Fibroblast of skin of back (primary cell): ENCODE data around the gene TNKS1BP1. TPM values are rescaled to one million over a fixed set of nuclear protein-coding genes. Genes with fewer than 3 reads are reported as not detected.
"Not testable (repeated sequence)": the region's sequence is repeated elsewhere in the genome, so short reads cannot be mapped to it uniquely, and the experiment has no call there.

Experiments used
- DNase-seq: peaks from one replicate; pipeline ENCODE4 v3.0.0-alpha.2; 2013
- polyA plus RNA-seq, 2 experiments: library from polyadenylated mRNA; unstranded; fragments of 120-200 nt; gene quantifications; one replicate each; pipeline ENCODE4 v1.2.1, GENCODE V29; 2013; ENCODE audit not compliant: insufficient read length in 2 of 2

TNKS1BP1 gene
- 155 TPM for polyA plus RNA-seq (2013, experiment 1 of 2; ENCODE audit: insufficient read length)
- 128 TPM for polyA plus RNA-seq (2013, experiment 2 of 2; ENCODE audit: insufficient read length)

DNA sequence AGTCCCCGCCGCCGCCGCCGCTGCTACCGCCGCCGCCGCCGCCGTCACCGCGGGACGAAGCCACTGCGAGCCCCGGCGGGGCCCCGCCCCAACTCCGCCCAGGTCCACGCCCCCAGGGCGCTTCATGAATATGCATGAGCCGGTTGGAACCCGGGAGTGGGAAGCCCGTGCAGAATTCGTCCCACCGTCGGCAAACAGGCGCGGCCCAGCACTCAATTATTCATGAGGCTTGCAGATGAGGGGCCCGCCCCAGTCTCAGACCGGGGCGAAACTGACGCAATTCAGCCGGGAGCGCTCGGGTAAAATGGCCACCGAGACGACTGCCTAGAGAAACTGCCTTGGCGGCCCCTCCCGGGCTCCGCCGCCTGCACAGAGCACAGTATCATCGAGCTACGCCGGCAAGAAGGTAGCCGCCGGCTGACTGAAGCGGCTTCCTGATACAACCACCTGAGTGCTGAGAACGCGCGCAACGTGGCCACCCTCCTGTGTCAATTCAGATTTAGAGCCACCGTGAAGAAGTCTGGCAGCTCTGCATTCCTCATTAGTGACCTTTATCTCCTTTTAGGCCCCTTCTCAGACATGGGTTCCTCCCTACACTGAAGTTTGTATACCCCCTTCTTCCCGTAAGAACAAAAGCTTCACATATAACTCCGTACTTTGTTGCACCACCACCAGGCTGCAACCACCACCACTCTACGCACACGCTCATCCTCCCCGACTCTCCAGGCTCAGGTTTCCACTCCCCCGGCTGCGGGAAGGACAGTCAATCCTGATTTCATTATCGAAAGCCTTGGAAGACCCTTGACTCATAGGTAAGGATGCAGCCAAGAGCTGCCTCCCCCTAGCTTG, at the start of gene TNKS1BP1:
TNKS1BP1 (minus strand) TSS at position 67 of the 849 bp plus-strand sequence. CDS start 3,067 bp downstream, outside the sequence.
- DNase-seq = peak; percentile 97

DNA sequence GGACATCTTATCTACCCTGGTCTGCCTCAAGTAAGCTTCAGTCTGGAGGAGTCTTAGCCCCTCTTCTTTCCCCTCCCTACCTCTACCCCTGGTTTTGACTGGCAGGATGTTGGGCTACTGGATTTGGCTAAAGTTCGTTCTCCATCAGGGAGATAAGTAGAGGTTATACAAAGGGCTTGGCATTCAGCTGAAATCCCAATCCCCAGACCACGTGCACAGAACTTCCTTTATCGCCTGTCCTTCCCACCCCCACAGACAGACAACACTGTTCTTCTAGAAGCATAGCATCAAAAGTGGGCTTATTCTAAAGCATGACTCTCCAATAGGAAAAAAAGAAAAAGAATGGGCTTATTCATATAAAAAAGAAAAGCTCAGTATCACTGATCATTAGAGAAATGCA, 48.4 kb upstream of the TNKS1BP1 start:
- DNase-seq = no peak

- DNase-seq = no peak
Observed at GRCh38 chr11:57370941-57371340, 46.2 kb upstream of the TNKS1BP1 start.

DNA sequence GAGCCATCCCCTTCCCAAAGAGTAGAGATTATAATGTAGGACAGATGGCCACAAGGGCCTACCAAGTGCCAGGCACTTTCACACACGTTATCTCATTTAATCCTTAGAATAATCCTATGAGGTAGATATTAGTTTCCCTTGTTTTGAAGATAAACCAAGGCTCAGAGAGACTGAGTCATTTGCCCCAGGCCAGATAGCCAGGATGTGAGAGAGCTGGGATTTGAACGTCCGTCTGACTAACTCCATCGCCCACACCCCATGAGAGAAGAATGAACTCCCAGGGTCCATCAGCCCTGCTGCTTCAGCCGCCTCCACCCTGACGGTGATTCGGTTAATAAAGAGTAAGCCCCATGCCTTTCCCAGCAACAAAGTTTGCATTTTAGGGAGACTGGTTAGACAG, 45.5 kb upstream of the TNKS1BP1 start:
- peak; percentile 25 for DNase-seq

DNA sequence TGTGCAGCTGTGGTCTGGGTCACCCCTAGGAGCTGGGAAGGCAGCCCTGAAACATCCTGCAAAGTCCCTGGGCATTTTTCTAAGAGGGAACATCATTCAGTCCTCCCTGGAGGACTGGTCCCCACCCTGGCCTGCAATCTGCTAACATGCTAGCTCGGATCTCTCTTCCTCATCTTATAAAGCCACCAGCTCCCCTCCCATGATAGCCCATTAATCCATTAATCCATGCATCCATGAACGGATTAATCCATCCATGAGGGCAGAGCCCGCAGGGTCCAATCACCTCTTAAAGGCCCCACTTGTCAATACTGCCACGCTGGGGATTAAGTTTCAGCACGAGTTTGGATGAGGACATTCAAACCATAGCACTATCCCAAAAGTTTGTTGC, 44.1 kb upstream of the TNKS1BP1 start:
- DNase-seq = no peak

- no peak for DNase-seq
Observed at GRCh38 chr11:57368106-57368844, 43.5 kb upstream of the TNKS1BP1 start.

DNA sequence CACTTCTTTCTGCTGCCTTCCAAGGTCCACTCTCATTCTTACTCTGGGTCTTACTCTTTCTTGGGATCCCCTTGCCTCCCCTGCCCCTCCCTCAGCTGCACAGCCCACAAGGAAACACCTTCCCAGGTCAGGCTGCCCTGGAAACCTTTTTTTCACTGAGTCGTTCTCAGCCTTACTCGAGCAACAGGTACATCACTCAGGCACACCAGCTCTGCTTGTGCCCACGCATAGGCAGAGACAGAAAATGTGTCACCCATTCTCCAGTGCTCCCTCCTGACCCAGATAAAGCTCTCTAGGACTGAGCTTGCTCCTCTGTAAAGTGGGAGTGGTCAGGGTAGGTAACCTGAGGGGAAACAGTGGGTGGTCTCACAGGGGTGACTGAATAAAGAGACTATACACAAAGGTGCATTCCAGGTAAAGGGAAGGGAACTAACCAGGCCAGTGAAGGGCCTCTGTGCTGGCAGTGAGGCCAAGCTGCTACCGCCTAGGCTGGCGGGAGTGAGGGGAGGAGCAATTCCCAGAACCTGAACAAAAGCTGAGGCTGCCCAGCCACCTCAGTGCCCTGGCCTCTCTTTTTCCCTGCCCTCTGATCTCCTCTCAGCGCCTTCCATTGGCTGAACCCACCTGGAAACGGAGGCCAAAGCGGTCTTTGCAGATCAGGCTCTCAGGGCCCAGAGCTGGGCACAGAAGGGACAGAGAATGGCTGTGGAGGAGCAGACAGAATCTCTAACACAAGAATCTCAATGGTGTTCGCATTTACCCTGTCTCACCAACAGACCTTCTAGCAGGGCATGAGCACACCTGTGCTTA, 40.3 kb upstream of the TNKS1BP1 start:
- DNase-seq = no peak

- DNase-seq = no peak
Observed at GRCh38 chr11:57363131-57364080, 38.7 kb upstream of the TNKS1BP1 start.

DNA sequence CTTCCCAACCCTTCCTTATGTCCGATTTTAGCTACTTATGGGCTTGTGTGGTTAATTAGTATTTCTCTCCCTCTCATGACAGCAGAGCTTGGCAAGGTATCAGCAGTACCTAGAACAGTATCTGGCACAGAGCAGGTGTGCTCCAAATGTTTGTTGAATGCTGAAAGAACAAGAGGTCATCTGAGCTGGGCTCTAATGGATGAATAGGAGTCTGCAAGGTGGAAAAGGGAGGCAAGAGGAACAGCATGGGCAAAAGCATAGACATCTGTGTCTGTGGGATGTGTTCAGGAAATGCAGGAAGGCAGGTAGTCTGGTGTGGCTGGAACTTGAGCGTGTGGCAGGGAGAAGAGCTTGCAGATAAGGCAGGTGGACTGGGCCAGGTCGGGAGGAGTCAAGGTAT, 37.2 kb upstream of the TNKS1BP1 start:
- DNase-seq = no peak

GRCh38 chr11:57361420-57361819, 36.7 kb upstream of the TNKS1BP1 start:
- not testable (repeated sequence) for DNase-seq

DNA sequence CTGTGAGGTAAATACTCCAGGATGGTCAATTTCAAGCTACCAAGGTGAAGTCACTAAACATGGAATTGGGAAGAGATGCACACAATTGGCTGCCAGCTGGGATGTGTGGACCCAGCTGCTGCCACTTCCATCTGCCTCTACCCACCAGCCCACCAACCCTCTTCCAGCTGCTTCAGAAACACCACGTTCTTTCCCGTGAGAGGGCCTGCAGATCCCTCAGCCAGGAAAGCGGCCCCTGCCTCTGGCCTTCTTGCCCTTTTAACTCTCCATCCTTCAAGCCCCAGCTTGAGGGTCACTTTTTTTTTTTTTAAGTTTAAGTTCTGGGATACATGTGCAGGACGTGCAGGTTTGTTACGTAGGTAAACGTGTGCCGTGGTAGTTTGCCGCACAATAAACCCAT, 36.2 kb upstream of the TNKS1BP1 start:
- no peak for DNase-seq

DNA sequence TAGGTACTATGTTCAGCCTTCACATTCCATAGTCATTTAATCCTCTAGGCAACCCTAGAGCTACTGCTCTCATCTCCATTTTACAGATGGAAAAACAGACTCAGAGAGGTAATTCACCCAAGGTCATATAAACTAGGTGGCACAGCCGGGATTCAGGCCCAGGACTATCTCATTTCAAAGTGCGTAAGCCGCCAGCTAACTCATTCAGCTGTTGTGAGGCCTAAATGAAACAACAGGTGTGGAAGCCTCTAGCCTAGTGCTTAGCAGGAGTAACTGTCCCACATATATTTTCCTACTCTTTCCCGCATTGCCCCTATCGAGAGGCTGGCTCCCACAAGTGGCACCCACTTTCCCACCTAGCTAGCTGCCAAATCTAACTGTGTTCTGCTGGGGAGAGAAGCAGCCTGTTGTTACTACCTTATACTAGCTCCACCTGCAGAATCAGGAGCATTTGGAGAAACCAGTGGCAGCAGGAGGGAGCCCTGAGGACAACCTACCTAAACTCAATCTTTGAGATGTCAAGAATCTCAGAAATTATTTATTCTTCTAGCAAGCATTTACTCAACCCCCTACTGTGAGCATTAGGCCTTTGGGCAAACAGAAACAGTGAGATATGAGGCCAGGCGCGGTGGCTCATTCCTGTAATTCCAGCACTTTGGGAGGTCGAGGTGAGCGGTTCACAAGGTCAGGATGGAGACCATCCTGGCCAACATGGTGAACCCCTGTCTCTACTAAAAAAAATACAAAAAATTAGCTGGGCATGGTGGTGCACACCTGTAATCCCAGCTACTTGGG, 35.3 kb upstream of the TNKS1BP1 start:
- DNase-seq = no peak

GRCh38 chr11:57359396-57359795, 34.6 kb upstream of the TNKS1BP1 start:
- DNase-seq = no peak

- no peak for DNase-seq
Observed at GRCh38 chr11:57358991-57359390, 34.2 kb upstream of the TNKS1BP1 start.

DNA sequence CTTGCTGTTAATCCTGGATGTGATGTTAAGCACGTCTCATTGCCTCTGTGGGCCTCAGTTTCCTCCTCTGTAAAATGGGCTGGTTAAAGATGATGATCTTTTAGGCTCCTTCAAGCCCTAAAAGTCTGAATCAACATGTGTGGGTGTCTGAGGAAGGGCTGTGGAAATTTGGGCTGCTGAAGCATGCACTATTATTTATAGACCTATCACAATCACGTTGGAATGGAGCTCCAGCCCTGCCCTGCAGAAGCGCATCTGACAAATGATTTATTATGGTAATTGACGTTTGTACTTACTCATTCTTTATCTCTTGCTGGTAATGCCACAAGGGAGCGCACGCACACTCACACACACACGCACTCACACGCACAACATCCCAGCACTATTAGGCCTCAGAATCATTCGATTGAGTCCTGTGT, 33.8 kb upstream of the TNKS1BP1 start:
- DNase-seq = no peak

- DNase-seq = no peak
Observed at GRCh38 chr11:57357856-57358255, 33.1 kb upstream of the TNKS1BP1 start.

DNA sequence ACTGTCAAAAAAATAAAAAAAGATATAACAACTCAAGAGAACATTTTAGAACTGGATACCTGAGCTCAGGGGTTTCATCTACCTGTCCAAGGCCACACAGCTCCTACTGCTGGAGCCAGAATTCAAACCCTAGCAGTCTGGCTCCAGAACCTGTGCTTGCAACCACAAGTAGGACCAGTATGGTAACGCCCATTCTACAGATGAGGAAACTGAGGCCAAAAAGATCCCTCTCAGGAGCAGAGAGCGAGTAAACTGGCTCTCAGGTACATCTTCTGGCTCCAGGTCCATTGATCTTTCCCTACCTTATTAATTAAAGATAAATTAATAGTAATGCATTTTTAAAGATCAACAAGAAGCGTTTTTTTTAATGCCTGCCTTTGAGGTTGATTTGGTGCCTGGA, 32.6 kb upstream of the TNKS1BP1 start:
- no peak for DNase-seq

DNA sequence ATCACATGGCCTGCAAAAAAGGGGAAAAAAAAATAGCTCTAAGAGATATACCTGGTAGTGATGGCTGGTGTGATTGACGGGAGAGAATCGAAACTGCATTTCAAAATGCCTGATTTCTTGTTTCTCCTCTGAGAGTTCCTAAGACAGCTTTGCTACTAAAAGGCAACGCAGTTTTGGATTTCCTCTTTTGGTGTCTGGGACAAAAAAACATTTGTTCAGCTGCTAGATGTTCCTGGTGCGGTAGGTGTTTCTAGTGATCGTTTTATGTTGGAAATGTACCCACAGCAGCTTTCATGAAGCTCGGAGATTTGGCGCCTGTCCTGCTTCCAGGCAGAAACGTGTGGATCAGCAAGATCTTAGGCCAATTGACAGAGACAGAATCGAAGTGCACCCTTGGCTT, 31.5 kb upstream of the TNKS1BP1 start:
- DNase-seq = no peak

DNA sequence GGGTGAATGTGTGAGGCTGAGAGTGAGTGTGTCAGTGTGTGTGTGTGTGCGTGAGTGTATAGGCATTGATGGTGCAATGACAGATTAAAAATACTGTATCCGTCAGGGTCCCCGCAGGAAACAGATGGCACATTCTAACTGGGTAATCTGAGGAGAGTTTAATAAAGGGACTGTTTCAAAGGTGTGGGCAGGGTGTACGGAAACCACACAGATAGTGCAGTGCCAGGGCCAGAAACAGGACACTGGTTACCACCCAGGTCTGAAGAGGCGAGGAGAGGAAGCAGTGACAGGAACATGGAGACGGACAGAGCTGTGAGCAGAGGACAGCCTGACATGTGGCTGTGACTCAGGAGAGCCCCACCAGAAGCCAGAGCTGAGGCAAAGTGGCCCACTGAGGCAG, 29.9 kb upstream of the TNKS1BP1 start:
- DNase-seq = no peak

- DNase-seq = no peak
Observed at GRCh38 chr11:57353852-57354251, 29.1 kb upstream of the TNKS1BP1 start.

DNA sequence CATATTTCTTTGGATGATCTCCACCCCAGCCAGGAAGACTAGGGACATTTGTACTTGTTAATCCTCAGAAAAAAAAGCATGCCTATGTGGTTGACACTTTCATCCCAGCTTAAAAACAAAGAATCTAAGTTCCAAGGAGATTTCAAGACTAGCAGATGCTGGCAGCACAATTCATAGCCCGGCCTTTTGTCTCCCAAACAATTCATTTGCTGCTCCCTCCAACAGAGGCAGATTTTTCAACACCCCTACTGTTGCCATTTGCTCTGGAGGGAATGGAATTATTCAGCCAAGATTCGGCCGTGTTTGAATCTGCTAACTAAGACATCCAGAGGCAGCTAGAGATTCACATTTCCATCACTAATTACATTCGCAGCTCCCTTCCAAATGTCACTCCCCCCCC, 28.7 kb upstream of the TNKS1BP1 start:
- no peak for DNase-seq
